GM12892 (cell line): ENCODE measurements around the gene ZFR2.

ENCODE experiments used
- POLR2A ChIP-seq: IDR thresholded peaks from 2 replicates; pipeline ENCODE4 v1.6.1; 2011; ENCODE audit warnings: low read depth, low read length, control low read depth
- TAF1 ChIP-seq: IDR thresholded peaks from 2 replicates; pipeline ENCODE4 v1.6.1; 2011; ENCODE audit warnings: low read depth, mild to moderate bottlenecking, control low read depth, low read length, borderline replicate concordance

- TF ChIP-seq TAF1, result no peak
- no peak for TF ChIP-seq POLR2A
These were observed 668 bp downstream of the ZFR2 start for GRCh38 chr19:3867971-3868769.
